Endothelial cell of hepatic sinusoid (primary cell): ENCODE measurements around the gene CTAGE4.
"Not testable (repeated sequence)": the region's sequence is repeated elsewhere in the genome, so short reads cannot be mapped to it uniquely, and the experiment has no call there.

Experiments
- in situ Hi-C: cut with HindIII; loops from 2 replicates; pipeline ENCODE4 v1.10.0; 2017; ENCODE audit warnings: low sequenced_read_pairs

CTAGE4 gene

DNA sequence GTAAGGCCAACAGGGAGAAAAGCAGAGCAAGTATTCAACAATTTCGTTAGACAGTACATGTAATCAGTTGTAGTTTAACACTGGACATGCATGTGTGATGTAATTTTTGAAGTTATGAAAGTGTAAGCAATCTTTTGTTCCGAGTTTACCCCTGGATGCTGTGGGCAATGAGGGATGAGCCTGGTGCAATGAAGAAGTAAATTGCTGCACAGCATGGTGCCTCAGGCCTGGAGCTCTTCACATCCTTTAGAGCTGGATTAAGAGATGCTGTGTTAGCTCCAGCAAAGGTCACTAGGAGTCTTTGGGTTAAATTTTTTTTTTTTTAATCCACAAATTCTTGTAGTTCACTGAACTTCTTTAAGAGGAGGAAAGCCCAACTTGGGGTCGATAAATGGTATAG lies 19.8 kb downstream of the CTAGE4 start:
- in situ Hi-C loops: not testable (repeated sequence)

GRCh38 chr7:144205306-144205705 lies 22.0 kb downstream of the CTAGE4 start:
- in situ Hi-C loops: not testable (repeated sequence)

DNA sequence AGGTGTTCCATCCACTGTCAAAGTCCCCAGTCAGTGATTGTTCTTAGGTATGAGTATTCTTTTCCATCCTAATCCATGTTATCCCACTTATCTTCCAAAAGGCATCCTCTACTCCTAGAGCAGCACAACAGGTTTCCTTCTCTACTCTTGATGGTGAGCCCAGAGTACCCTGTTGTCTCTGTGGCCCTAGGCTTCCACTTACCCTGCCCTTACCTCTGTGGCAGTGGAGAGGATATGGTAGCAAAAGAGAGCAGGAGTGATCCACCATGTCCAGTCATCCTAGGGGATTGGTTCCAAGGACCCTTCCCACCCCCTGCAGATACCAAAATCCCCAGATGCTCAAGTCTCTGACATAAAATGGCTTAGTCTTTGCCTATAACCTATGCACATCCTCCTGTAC lies 33.9 kb downstream of the CTAGE4 start:
- in situ Hi-C loops: not testable (repeated sequence)

- in situ Hi-C loops: not testable (repeated sequence)
Measured at GRCh38 chr7:144218581-144218980, 35.3 kb downstream of the CTAGE4 start.

DNA sequence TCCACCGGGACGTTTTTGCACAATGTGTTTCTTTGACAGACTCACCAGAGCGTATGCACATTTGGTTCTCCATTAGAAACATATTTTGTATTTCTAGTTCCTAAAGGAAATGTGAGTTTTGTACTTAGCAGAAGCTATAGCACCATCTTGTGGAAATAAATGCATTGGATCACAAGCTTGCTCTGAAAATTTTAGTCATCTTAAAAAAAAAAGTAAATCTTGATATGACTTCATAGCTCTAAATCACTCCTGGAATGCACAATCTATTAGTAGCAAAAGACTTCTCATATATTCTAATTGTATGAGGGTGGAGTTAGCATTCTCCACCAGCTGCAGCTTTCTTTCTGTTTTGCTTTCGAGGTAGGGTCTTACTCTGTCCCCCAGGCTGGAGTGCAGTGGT lies 35.9 kb downstream of the CTAGE4 start:
- in situ Hi-C loops: not testable (repeated sequence)

GRCh38 chr7:144220531-144220930 lies 37.3 kb downstream of the CTAGE4 start:
- in situ Hi-C loops: not testable (repeated sequence)

GRCh38 chr7:144223675-144224074 lies 40.4 kb downstream of the CTAGE4 start:
- in situ Hi-C loops: not testable (repeated sequence)

GRCh38 chr7:144226866-144227265 lies 43.6 kb downstream of the CTAGE4 start:
- in situ Hi-C loops: not testable (repeated sequence)

DNA sequence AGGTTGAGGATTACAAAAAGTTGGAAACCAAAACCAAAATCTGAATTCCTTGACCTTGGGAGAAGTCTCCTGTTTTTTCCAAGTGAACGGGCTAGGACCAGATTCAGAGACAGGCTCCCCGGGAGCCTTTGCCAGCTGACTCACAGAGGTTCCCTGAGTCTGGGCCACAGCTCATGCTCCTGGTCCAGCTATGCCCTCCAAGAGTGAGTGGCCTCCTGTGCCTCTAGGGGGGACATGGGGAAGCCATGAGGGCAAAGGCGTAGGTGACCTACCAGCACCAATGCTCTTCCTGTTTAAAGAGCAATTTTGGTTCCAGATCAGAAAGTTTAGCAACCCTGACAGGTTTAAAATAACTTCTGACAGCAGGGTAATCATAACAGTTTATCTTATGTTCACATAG lies 45.5 kb downstream of the CTAGE4 start:
- in situ Hi-C loops: not testable (repeated sequence)

- in situ Hi-C loops: not testable (repeated sequence)
Measured at GRCh38 chr7:144231027-144231426, 47.8 kb downstream of the CTAGE4 start.

DNA sequence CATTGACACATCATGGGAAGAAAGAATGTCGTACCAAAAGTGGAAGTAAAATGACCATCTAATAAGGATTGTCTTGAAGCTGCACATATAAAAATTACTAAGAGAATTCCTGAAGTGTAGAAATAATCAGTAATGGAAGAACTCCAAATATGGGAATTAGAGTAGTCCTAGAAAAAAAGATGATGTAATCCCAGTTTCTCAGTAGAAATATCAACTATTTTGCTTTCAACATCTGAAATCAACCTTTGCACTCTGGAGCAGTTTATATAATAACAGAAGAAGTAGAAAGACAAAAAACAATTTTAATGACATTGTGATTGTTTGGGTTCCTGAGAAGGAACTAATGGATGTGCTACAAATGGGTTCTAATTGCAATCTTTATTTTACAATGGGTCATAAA lies 49.8 kb downstream of the CTAGE4 start:
- in situ Hi-C loops: not testable (repeated sequence)
